Measurements from ENCODE around the gene TNNI3K.

TNNI3K gene

DNA sequence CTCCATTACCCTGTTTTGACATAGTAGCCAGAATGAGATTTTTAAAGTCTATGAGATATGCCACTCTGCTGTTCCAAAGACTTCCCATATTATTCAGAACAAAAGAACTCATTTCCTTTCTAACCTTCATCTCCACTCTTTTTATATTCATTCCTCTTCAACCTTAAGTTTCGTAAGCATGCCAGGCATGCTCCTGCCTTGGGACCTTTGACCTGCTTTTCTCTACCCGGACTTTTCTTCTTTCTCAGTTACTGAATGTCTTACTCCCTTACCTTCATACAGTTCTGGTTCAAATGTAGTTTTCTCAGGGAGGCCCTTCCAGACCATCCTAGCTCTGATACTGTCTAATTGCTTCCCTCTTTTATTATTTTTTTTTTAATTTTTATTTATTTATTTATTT lies 81.1 kb downstream of the TNNI3K start:
- DNase-seq: no peak

DNA sequence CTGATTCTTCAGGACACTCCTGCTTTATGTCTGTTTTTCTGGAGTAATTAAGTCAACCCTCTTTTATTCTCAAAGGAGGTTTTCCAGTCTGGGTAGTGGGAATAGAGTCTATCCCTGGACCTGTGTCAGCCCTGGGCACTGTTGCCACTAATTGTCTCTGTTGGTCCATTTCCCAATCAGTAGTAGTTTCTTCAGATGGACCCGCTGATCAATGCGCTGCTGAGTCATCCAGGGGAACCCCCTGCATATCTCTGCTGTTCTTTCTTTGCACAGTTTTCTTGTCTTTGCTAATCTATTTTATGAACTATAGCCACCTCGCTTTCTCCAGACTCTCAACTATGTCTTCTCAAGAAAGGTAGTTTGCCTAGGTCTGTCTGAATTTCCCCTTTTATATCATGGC lies 82.5 kb downstream of the TNNI3K start:
- DNase-seq: no peak

DNA sequence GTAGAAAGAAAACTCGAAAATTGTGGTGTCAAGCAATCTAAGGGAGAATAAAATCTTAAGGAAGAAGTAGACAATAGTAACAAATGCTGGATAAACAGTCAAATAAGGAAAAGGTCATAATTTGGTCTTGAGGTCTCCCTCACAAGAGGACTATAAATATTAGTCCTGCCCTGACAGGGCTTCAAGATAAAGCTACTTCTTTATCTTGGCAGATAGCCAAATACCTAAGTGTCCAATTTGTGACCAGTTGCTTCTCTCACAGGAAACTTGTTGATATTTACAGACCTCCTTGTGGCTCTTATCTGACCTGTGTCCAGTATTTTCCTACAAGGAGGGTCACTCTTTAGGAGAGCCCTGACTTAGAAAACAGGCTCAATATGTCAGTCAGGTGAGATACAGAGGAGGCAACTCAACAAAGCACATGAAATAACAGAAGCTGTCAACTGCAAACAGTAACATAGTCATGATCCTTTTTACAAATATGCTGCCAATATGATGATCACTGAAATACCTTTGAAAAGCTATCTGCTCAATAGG lies 88.8 kb downstream of the TNNI3K start:
- no peak for DNase-seq

DNA sequence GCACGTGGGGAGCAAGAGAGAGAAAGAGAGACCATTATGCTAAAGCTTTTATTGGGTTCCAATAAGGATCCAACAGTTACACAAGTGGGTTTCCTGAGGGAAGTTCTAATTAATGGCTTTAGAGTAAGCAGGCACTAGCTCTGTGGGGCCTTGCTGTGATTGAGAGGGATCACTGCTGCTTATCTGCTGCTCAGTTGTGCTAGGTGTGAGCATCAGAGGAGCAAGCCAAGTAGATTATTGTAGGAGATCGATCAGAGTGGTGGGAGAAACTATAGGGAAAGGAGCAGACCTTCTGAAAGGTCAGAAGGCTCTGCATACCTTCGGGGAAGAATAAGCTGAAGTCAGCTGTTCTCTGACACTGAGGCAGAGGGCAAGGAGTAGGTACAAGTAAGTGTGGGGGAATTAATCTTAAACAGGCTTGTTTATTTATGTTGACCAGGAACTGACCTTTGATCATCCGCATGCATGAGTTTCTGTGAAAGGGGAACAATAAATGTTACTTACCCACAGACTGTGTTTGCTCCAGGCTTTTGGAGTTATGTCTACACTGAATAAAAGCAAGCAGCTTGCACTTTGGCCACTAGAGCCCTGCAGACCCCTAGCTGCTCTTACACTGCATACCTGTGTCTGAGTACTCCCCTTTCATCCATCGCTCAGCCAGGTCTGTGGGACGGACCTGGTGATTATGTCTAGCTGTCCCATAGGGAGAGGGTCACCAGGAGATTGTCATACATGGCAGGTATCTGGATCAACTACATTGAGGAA lies 89.7 kb downstream of the TNNI3K start:
- no peak for DNase-seq

DNA sequence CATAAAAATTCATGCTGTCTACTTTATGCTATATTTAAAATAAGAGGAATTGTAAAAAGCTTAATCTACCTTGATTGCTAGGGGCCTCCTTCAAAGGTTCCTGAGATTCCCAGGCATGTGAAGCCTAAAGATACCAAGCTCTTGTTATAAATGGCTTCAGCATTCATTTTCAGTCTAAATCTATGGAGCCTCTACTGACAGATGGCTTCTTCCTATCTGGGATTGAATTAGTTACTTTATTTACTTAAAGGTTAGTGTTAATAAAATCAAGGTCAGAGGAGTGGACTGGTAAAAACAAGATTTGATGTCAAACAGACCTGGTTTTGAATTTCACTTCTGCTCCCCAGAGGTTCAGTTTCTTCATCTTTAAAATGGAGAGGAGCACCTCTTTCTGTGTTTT lies 93.7 kb downstream of the TNNI3K start:
- DNase-seq: no peak

DNA sequence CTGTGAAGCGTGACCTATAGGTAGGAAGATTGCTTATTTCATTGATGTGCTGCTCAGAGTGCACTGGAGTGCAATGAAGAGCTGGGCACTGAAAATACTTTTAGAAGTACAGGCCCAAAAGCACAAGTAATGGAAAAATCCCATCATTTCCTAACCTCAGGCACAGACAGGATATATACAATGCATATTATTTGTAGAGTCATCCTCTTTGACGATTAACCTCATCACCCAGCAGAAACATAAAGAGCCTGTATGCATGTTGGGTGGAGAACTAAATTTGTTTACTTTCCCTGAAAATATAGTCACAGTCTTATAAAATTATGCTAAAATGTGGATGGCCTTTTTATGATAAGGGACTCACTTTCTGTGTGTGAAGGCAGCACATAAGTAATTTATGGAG lies 98.1 kb downstream of the TNNI3K start:
- DNase-seq: no peak

DNA sequence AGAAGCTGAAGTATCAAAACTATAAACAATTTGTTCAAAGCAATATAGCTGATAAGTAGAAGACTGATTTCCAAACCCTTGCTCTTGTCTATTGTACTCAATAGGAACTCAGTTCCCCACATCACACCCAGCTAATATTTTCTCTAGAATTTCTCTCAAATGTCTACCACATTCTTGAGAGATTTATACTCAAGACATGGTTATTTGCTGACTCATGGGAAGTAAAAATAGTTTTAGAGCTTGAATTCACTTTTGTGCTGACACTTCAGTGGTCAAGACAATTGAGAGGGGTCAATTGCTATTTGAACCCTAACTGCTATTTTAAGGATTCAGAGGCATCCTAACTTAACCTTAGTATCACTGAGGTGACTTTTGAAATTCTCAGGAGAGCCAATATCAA lies 99.0 kb downstream of the TNNI3K start:
- DNase-seq: no peak

DNA sequence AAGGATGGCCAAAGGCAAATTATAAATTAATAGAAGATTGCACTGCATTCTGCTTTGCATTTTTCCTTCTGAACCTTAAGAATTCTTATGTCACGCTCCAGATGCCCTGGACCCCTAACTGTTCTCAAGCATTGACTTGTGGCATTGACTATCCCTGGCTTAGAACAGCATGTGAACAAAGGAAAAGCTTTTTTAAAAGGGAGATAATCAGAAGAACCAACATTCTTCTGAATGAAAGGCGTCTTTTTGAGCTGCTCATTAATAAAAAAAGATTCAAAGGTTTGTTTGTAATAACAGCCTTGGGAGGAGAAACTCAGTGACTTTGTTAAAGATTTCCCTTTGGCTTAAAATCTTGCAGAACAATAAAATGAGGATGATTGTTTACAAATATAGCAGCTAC lies 105.5 kb downstream of the TNNI3K start:
- DNase-seq: no peak

DNA sequence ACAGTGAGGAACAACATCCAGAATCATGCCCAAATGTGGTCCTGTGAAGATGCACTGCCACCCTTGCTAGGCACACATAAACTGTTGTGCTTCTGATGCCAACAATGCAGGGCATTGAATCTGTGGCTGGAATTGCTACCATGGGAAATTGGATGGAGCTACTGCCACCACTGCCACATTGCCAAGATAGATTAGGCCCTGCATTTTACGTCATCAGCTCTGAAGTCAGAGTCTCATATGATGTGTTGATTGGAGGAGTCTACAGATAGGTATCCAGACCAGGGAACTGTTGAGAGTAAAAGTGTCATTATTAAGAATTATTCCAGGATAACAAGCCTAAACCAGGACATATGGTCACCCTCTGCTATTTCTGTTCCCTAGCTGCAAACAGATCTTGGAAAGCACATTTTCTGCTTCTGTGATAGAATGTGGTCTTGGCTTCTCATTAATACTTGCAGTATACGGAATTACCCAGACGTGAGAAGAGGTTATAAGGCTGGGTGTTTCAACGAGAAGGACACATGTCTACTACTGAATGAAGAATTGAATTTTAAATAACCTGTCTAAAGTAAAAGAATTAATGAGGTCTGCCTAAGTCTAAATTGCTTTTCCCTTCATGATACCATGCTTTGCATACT lies 106.6 kb downstream of the TNNI3K start:
- no peak for DNase-seq

DNA sequence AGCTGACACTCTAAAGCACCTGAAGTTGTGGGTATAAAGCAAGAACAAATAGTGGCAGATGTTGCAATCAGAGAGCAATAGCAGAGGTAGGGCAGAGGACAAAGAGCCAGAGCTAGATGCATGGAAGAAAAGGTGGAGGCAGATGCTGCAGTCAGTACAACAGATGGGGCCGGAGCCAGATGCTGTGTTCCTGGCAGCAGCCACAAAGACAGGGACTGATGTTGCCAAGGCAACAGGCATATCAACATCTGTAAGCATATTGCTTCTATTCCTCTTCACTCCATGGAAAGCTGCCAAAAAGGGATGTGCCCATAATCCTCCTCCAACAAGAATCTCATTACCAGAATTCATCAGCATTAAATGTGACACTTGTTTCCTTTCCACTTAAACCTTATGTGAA lies 108.0 kb downstream of the TNNI3K start:
- no peak for DNase-seq

GRCh38 chr1:74344387-74344786 lies 109.2 kb downstream of the TNNI3K start:
- no peak for DNase-seq

DNA sequence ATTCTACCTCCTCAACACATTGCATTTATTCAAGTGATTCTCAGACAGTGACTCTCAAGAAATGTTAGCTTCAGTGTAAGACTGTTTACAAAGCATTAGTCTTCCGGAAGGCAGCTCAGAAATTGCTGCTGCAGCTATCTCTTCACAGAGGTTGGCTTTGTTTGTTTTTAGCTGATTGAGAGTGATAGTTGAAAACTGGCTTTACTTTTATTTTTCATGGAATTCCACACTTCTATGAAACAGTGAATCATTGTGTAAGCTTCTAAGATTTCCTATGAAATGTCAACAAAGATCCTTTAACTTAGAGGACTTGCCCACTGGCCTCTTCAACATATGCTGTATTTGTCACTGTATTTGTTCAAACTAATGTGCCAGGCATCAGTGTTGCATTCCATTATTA lies 121.3 kb downstream of the TNNI3K start:
- DNase-seq: no peak

DNA sequence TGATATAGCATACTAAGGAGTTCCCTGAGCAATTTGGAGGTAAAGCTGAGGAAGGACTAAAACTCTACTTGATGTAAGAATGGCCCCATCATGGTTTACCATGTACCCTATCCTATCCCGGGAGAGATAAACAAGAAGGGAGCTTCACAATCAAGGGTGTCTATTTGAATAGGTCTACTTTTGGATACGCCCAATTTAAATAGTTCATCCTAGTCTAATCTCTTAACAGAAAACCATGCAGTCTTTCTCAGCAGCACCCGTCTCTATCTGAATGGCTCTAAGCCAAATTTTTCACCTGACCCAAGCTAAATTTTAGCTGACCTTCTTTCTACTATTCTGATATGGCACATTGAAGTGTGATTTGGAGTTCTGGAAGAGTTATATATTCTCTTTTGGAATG lies 122.0 kb downstream of the TNNI3K start:
- DNase-seq: no peak

GRCh38 chr1:74357756-74358155 lies 122.6 kb downstream of the TNNI3K start:
- DNase-seq: no peak

DNA sequence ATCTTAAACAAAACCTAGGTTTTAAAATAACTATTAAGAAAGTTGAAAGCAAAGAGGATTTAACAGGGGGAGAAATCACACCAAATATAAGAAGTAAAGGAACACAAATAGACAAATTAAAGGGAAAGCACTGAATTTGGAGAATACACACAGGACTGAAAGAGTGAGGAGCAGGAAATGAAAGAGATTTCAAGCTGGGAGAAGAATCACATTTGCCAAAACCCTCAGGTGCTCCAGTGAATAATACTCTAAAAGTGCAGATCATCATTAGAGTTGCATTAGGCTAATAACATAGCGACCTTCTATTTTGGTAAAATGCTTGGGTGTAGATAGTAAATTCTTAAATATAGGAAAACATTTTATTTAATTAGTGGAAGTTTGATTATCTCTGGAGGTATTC lies 127.5 kb downstream of the TNNI3K start:
- DNase-seq: no peak

GRCh38 chr1:74363220-74363619 lies 128.0 kb downstream of the TNNI3K start:
- DNase-seq: no peak

- DNase-seq: no peak
Observed at GRCh38 chr1:74367175-74367813, 132.1 kb downstream of the TNNI3K start.

DNA sequence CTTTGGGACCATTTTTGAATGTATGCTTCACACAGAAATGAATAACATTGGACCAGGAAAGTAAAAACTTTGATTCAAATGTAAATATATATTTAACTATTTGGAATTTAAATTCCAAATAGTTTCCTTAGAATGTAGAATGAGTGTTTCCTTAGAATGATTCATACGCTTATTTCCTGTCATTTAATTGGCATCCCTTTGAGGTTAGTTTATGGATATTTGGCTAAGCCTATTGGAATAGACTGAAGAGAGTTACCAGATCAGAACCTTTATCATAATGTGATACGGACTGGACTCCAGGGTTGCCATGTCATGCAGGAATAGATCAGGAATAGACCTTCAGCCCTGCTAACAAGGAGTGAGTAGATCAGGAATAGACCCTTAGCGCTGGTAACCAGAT lies 133.1 kb downstream of the TNNI3K start:
- no peak for DNase-seq

GRCh38 chr1:74375376-74375775 lies 140.2 kb downstream of the TNNI3K start:
- DNase-seq: no peak

- DNase-seq: no peak
Observed at GRCh38 chr1:74380252-74380651, 145.1 kb downstream of the TNNI3K start.

DNA sequence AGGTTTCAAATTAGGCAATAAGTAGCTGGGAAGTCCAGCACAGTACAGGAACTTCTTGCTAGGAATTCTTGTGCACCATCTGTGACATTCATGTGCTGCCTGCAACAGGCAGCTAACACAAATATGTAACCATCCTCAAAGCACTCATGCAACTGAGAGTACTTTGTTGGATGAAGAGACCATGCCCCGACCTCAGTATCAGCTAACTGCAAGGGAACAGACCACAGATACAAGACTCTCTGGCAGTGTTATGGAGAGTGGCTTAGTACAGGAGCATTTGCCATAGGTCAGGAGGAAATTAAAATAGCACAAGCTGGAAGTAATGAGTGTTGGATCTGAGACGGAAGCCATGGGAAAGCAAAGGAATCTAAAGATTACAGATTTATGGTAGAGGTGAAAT lies 153.7 kb downstream of the TNNI3K start:
- DNase-seq: no peak

GRCh38 chr1:74392186-74392585 lies 157.0 kb downstream of the TNNI3K start:
- DNase-seq: no peak

GRCh38 chr1:74392840-74393239 lies 157.7 kb downstream of the TNNI3K start:
- no peak for DNase-seq

DNA sequence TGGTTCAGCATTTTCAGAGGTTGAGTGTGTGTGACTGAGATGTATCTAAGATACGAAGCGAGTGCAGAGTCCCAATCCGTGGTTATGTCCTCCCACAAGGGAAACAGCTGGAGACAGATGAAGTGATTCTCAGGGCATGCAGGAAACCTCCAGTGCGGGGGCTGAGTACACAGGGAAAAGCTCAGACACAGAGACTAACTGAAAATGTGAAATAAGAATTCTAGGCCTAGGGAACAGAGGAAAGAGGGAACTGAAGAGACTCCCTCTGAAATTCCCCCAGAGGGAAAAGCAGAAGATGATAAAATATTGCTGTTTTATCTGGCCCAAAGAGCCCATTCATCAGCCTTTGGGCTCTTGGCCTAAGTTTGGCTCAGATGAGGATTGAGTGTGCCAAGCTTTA lies 160.4 kb downstream of the TNNI3K start:
- no peak for DNase-seq
